ENCODE measurements around the gene RAB6A. TPM values are rescaled to one million over a fixed set of nuclear protein-coding genes. Genes with fewer than 3 reads are reported as not detected.
A peak's percentile ranks its signal among the peaks of the same experiment; 100 is the strongest.

Gene RAB6A
- total RNA-seq, 1 donor from 2014 or later, result 96.3 TPM

DNA sequence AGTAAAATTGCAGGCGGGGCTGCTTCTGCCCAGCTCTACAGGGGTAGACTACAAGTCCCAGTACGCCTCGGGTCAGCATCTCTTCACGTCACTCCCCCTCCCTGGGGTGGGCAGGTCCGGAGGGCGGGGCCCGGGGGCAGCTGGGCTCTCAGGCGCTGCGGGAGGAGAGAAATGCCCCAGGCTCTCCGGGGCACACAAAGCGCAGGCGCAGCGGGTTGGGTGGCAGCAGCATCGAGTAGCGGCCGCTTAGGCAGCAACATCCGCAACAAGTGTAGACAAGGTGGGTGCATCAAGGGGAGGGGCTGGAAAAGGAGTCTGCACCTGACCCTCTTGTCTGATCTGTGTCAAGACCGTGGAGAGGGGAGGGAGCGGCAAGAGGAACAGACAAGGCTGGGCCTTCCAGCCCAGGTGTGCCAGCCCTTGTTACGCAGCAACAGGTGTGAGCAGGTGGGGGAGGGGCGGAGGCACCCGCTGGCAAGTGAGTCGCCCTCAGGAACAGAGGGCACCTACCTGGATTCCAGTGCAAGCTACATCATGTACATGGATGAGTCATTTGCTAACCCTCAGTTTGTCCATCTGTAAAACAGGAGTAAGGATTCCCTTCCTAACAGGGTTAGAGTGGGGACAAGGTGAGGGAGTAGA lies 113.3 kb downstream of the RAB6A start:
- intact Hi-C loops (cut with micrococcal nuclease), result no loop called here
- ATAC-seq, result peak; percentile 99

DNA sequence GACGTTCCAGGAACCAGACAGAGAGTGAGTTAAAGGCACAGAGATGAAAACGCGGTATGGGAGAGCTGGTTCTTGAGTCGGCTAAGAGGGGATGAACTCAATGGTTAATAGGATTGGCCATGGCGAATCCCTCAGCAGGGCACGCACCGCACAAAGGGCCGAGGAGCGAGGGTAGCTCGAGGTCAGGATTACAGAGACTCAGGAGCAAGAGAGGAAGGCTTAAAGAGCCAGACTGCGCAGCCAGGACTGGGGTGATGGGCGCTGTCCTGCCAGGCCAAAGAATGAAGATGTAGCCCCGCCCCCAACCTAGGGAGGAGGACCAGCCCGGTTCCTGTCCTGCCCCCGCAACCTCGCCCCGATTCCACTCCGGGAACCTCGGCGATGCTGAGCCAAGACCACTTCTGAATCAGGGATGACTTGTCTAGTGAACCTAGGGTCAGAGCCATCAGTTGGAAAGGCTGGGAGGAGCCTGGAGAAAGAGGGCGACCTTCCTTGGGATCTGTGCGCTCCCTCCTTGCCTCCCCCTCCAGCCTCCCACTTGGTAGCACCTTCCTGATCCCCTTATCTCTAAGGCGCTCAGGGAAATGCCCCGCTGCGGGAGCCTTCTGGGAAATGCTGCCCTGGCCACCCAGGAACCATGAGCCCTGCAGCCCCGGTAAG lies 114.8 kb downstream of the RAB6A start, which contains the start of gene PLEKHB1:
PLEKHB1 (plus strand) TSS at position 610 of the 660 bp plus-strand sequence; CDS start at position 638, 28 bp downstream.
- ATAC-seq (peak; percentile 11), DNase-seq (peak; percentile 35)
- intact Hi-C loops (cut with micrococcal nuclease), result no loop called here

More for the DNA sequence above, 113.3 kb downstream of the RAB6A start:
- DNase-seq, result peak; percentile 92

DNA sequence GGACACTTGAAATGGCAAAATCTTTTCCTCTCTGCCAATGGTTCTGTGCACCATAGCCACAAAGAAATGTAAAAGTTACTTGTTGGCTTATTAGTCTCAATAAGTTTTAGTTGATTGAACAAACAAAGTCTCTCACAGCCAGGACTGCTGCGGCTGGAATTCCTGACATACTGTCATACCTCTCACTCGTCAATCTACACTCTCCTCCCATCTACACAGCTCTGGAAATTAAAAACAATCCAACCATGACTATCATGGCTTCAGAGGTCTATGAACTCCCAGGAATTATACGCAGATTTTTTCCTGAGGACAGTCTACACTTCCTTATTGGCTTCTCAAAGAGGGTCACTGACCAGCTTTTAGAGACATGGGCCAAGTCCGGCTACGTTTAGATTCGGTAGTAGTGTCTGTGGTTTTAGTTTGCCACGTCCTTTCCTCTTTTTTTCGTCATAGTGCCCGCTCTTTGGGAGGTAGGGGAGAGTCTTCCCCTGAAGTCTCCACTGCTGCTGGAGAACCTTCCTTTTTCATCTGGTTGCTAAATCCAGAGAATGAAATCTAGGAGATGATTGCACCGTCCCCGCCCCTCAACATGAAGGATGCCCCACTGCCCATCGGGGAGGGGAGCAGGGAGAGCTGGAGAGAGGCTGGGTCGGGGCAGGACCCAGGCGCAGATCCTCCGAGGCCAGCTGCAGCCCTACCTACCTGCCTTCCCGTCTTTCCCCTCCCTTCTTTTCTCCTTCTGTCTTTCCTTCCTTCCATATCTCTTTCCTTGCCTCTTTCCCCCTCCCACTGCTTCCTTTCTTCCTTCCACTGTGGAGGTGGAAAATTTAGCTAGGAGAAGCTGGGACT lies 115.5 kb downstream of the RAB6A start:
- intact Hi-C loops (cut with micrococcal nuclease), result no loop called here
- no peak for DNase-seq
- no peak for ATAC-seq

GRCh38 chr11:73641668-73642067 lies 119.2 kb downstream of the RAB6A start:
- intact Hi-C loops (cut with micrococcal nuclease), result no loop called here
- DNase-seq (no peak), ATAC-seq (no peak)

DNA sequence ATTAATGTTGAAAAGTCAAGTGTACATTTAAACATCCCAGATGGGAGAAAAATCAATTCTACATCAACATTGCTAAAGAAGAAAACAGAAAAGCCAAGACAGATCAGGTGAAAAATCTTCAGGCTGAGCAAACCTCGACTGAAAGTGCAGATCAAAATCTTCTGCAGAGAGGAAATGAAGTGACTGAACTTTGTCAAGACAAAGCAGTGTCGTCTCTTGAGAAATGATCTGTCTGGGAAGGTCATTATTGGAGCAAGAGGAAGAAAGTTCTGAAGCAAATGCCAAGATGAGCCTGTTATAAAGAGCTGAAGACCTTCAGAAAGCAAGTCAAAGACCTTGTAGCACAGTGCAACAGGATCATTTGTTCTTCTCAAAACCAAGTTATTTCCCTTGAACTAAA lies 120.3 kb downstream of the RAB6A start:
- intact Hi-C loops (cut with micrococcal nuclease), result no loop called here
- no peak for DNase-seq
- ATAC-seq, result no peak

GRCh38 chr11:73637012-73637411 lies 123.9 kb downstream of the RAB6A start:
- no peak for DNase-seq
- intact Hi-C loops (cut with micrococcal nuclease), result no loop called here
- no peak for ATAC-seq

DNA sequence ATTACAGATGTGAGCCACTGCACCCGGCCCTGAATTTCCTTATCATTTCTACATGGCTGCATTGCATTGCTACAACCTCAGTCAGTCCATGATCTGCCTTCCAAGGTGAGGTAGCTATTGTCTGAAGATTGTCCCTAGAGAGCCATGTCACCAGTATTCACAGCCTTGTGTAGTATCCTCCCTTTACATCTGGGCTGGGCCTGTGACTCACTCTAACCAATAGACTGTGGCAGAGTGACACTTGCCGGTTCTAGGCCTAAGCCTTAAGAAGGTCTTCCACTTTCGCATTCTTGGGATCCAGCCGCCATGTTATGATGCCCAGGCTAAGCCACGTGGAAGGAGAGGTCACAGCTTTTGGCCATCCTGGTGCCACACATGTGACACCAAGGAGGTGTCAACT lies 124.6 kb downstream of the RAB6A start:
- no peak for ATAC-seq
- intact Hi-C loops (cut with micrococcal nuclease), result no loop called here
- no peak for DNase-seq

- intact Hi-C loops (cut with micrococcal nuclease), result no loop called here
- no peak for ATAC-seq
- DNase-seq, result no peak
Observed at GRCh38 chr11:73635721-73636120, 125.2 kb downstream of the RAB6A start.

DNA sequence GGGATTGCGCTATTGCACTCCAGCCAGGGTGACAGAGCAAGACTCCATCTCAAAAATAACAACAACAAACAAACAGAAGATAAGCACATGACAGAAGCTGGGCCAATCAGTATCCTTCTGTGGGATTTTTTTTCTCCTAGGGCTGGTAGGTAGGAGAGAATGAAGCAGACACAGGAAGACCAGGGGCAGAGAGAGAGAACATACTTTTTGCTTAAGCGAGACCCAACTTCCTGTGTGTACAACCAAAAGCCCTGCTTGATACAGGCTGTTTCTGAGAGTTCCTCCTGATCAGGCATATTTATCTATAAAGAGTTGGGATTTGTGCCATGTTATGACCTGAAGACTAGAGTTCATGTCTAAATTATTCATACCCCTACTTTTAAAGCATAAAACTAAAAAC lies 126.9 kb downstream of the RAB6A start:
- intact Hi-C loops (cut with micrococcal nuclease), result no loop called here
- DNase-seq (no peak), ATAC-seq (no peak)

- DNase-seq (no peak), ATAC-seq (no peak)
- intact Hi-C loops (cut with micrococcal nuclease), result no loop called here
Observed at GRCh38 chr11:73632996-73633395, 127.9 kb downstream of the RAB6A start.

DNA sequence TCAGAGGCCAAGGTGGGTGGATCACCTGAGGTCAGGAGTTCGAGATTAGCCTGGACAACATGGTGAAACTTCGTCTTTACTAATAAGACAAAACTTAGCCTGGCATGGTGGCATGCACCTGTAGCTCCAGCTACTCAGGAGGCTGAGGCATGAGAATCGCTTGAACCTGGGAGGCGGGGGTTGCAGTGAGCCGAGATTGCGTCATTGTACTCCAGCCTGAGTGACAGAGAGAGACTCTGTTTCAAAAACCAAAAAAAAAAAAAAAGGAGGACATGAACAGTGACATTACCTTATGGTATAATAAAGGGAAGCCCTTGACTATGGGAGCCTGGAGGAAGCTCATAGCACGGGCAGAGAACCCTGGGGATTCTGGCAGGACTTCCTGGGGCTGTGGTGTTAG lies 131.0 kb downstream of the RAB6A start:
- ATAC-seq (no peak), DNase-seq (no peak)
- intact Hi-C loops (cut with micrococcal nuclease), result no loop called here

- intact Hi-C loops (cut with micrococcal nuclease), result no loop called here
- peak; percentile 83 for ATAC-seq
- DNase-seq, result peak; percentile 71
Observed at GRCh38 chr11:73625696-73626318, 135.1 kb downstream of the RAB6A start.

Other genes starting within 250 kb of the RAB6A start
- gene FAM168A, start 163.0 kb downstream of the RAB6A start, total RNA-seq, result 30.6 TPM
- 6.1 TPM for gene PLEKHB1, start 114.5 kb downstream of the RAB6A start, total RNA-seq
- 44.7 TPM for gene MRPL48, start 26.8 kb upstream of the RAB6A start, total RNA-seq
- 49.9 TPM for gene COA4, start 115.8 kb upstream of the RAB6A start, total RNA-seq
- 13.7 TPM for gene PAAF1, start 115.9 kb upstream of the RAB6A start, total RNA-seq
- gene DNAJB13, start 190.0 kb upstream of the RAB6A start, total RNA-seq, result not detected
- 28.6 TPM for gene UCP2, start 221.8 kb upstream of the RAB6A start, total RNA-seq
- 11.9 TPM for gene UCP3, start 248.0 kb upstream of the RAB6A start, total RNA-seq

Data from left ventricle myocardium superior (tissue), 1 donor.